ENCODE data around the gene RACK1.

The RACK1 gene

DNA sequence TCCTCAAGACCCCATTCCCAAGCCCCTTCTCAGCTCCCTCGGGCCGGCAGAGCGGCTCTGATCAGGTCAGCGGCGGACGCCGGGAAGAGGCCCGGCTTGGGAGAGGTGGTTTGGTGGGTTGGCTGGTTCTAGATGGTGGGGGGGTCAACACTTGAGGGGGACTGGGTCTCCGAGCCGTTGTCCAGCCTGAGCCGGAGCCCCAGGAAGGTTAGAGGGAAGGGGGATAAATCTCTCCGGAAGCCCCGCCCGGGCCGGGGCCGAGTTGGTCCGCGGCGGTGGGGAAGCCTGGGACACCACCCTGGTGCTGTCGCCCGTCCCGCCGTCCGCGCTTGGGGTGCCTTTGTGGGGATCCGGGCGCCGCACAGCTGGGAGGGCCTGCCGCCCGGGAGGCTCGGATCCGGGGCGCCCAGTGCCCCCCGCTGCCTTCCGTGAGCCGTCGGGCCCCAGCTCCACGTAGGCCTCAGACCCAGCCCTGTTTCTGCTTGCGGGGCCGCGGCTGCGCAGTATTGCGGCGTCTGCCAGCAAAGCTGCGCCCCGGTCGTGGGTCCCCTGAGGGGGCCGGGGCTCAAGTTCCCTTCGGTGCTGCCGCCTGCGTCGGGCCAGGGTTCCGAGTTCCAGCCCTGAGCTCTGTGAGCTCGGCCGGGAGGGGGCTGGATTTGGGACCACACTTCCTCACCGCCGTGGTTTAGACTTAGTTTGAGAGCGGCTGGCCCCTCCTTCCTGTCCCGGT lies 17.8 kb upstream of the RACK1 start:
- DNase-seq (ENCODE audit: low read depth), result peak; percentile 17
- H3K4me3 ChIP-seq (ENCODE audit: control insufficient read depth, low read depth, low read length), result peak overlapping the region; percentile 82
- TF ChIP-seq, protein P1, sequence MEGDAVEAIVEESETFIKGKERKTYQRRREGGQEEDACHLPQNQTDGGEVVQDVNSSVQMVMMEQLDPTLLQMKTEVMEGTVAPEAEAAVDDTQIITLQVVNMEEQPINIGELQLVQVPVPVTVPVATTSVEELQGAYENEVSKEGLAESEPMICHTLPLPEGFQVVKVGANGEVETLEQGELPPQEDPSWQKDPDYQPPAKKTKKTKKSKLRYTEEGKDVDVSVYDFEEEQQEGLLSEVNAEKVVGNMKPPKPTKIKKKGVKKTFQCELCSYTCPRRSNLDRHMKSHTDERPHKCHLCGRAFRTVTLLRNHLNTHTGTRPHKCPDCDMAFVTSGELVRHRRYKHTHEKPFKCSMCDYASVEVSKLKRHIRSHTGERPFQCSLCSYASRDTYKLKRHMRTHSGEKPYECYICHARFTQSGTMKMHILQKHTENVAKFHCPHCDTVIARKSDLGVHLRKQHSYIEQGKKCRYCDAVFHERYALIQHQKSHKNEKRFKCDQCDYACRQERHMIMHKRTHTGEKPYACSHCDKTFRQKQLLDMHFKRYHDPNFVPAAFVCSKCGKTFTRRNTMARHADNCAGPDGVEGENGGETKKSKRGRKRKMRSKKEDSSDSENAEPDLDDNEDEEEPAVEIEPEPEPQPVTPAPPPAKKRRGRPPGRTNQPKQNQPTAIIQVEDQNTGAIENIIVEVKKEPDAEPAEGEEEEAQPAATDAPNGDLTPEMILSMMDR (IDR thresholded peaks at IDR 0.05; ENCODE audit: control insufficient read depth, insufficient read depth, low read depth, low read length, missing control alignments), result no peak

DNA sequence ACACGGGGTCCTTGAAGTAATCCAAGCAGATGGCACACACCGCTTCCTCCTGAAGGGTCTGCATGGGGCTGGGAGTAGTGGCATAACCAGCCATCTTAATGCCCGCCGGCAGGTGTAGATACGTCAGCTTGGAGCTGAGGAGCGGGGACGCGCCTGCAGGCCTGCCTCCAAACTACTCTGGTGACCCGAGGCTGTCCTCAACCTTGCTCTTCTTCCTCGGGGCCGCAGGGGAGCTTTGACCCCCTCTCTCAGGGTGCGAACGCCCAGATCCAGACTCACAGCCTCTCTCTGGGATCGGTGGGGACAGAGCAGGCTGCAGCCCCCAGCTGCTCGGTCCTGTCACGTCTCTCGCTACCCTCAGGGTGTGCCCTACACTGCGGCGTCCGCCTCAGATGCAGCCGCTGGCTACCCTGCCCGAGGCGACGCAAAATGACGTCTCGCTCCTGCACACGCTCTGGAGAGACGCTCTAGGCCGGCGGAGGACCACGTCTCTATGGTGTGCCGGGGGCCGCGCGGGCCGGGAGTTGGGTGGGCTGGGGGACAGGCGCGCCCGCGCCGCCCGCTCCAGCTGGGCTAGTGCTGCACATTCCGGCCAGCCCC lies 17.1 kb upstream of the RACK1 start, which contains the start of gene TRIM52:
TRIM52 (minus strand) TSS at position 424 of the 600 bp plus-strand sequence; CDS start at position 94, 330 bp downstream.
- peak within 1 kb of the TSS; percentile 82 for H3K4me3 ChIP-seq (ENCODE audit: control insufficient read depth, low read depth, low read length)
- peak; percentile 61 for DNase-seq (ENCODE audit: low read depth)
- TF ChIP-seq, protein P1 (IDR thresholded peaks at IDR 0.05; ENCODE audit: control insufficient read depth, insufficient read depth, low read depth, low read length, missing control alignments), result no peak

DNA sequence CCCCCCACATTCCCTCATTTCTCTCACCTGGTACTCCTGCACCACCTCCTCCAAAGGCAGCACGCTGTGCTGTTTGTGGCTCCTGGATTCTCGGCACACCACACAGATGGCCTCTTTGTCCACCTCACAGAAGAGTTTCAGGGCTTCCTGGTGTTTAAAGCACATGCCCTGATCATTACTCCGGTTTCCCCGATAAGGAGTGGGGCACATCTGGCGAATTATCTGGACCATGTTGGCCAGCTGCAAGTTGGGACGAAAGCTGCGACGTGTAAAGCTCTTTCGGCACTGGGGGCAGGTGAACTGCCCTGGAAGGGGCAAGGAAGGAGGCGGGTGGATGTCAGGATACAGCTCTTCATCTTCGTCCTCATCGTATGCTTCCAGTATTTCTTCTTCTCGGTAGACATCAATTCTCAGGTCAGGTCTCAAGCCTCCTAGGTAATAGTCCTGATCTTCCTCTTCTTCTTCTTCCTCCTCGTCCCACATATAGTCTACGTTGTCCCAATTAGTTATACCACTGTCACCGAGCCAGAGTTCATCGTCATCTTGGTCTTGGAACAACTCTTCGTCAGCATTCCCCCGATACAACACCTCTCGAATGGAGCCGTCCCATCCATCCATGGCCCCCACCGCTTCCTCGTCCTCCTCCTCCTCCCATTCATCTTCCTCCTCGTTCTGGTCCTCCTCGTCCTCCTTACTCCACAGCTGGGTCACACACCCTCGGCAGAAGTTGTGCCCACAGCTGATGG lies 16.4 kb upstream of the RACK1 start:
- TF ChIP-seq, protein P1 (IDR thresholded peaks at IDR 0.05; ENCODE audit: control insufficient read depth, insufficient read depth, low read depth, low read length, missing control alignments), result no peak
- DNase-seq (ENCODE audit: low read depth), result no peak

DNA sequence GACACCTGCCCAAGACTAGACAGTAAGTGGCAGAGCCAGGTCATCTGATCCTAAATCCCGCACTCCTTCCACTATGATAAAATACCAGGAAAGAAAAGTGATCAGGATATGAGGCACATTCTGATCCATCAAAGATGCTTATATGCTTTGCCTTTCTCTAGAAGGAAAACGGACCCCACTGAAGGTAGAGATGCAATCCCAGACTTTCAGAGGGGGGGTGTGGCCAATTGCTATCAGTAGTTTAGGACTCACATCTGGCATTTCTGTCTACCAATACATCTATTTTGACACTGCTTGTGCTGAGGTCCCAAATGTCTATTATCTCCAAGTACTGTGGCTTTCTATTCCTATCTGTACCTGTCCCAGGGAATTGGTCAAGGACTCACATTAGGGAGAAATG lies 15.6 kb upstream of the RACK1 start:
- H3K4me3 ChIP-seq (ENCODE audit: control insufficient read depth, low read depth, low read length), result peak overlapping the region; percentile 82

More for the DNA sequence above, 16.4 kb upstream of the RACK1 start:
- peak overlapping the region; percentile 82 for H3K4me3 ChIP-seq (ENCODE audit: control insufficient read depth, low read depth, low read length)

DNA sequence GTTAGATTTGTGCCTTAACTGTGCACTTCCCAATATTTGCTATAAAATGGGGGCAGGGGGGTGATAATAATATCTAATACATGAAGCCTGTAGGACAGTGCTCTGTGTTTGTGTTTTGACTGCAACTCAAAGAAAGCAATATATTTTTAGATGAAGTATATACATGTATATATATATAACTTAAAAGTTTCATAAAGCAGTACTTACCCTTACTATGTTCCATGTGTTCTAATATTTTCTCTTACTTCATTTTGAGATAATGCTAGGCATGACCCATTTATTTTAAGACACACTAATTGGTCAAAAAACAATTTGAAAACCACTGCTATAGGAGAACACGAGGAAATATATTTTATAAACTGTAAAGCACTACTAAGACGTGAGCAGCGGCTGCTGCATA lies 14.9 kb upstream of the RACK1 start:
- no peak for DNase-seq (ENCODE audit: low read depth)
- peak overlapping the region; percentile 82 for H3K4me3 ChIP-seq (ENCODE audit: control insufficient read depth, low read depth, low read length)
- TF ChIP-seq, protein P1 (IDR thresholded peaks at IDR 0.05; ENCODE audit: control insufficient read depth, insufficient read depth, low read depth, low read length, missing control alignments), result no peak

More for the DNA sequence above, 15.6 kb upstream of the RACK1 start:
- DNase-seq (ENCODE audit: low read depth), result no peak
- TF ChIP-seq, protein P1 (IDR thresholded peaks at IDR 0.05; ENCODE audit: control insufficient read depth, insufficient read depth, low read depth, low read length, missing control alignments), result no peak

DNA sequence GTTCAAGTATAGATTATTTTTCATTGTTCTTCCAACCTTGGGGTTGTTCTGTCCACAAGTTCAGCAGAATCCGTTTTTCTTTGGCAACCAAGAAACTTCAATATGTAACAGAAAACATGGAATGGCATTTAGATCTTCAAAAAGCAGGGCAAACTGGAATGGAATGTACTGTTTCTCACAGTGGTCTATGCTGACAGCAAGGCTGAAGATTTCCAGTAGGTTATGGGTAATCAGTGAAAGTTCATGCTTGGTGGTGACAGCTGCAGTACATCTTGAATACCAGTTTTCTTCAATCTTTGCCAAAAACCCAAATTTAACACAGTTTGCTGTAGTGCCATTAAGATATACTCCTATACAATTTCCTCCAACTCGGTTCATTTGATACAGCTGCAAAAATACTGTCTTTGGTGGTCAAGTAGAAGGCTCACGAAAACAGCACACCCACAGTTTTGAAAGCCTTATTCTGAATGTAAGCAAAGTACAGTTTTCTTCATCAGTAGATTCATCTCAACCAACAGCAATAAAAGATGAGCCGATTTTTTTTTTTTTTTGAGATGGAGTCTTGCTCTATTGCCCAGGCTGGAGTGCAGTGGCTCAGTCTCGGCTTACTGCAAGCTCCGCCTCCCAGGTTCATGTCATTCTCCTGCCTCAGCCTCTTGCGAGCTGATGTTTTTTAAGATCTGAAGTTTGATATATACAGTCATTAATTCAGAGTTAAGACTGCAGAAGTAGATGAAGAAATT lies 12.3 kb upstream of the RACK1 start:
- TF ChIP-seq, protein P1 (IDR thresholded peaks at IDR 0.05; ENCODE audit: control insufficient read depth, insufficient read depth, low read depth, low read length, missing control alignments), result no peak
- no peak overlapping the region for H3K4me3 ChIP-seq (ENCODE audit: control insufficient read depth, low read depth, low read length)
- DNase-seq (ENCODE audit: low read depth), result no peak
